ENCODE results near the gene FAH.

- no peak for TF ChIP-seq CTCF (IDR thresholded peaks at IDR 0.05; ENCODE audit: low read depth, low read length)
- TF ChIP-seq POLR2A (IDR thresholded peaks at IDR 0.05; ENCODE audit: extremely low read depth, insufficient read length): no peak
Measured at GRCh38 chr15:80216141-80216540, 63.3 kb downstream of the FAH start.
